A549 treated with AZD9567 at 1 μM for 4 hours (cell line): ENCODE results near the gene MAGEB3. TPM values are rescaled to one million over a fixed set of nuclear protein-coding genes. Genes with fewer than 3 reads are reported as not detected.

ENCODE experiments used
- total RNA-seq: library from RNA; stranded (reverse); fragments of 200-300 nt; extraction: Qiagen RNA extraction; gene quantifications from 5 replicates; pipeline ENCODE4 v1.2.3, GENCODE V29; 2022; ENCODE audit not compliant: insufficient read depth

The MAGEB3 gene
- total RNA-seq: not detected in 5 replicates

GRCh38 chrX:30230395-30230794 is at the start of gene MAGEB3:
Gene MAGEB3, plus strand, starts transcription at chrX:30230657. Its CDS starts 5,268 bp downstream, at chrX:30235925.

GRCh38 chrX:30215357-30215843 is 15.1 kb upstream of the MAGEB3 start, which contains the start of gene MAGEB2:
Gene MAGEB2, plus strand, starts transcription at chrX:30215563. Its CDS starts 3,018 bp downstream, at chrX:30218581.

GRCh38 chrX:30241724-30242415 is 11.4 kb downstream of the MAGEB3 start, which contains the start of gene MAGEB4:
Gene MAGEB4, plus strand, starts transcription at chrX:30242000. Its CDS starts 136 bp downstream, at chrX:30242136.

GRCh38 chrX:30246769-30247489 is 16.5 kb downstream of the MAGEB3 start, which contains the start of gene MAGEB1:
Gene MAGEB1, plus strand, starts transcription at chrX:30247146. Its CDS starts 3,348 bp downstream, at chrX:30250494.

Other genes with a start within 250 kb of the MAGEB3 start
- 1.3 TPM in 1 of 5 replicates, not detected in the others for gene MAGEB2, start 15.1 kb upstream of the MAGEB3 start, total RNA-seq
- gene MAGEB4, start 11.3 kb downstream of the MAGEB3 start, total RNA-seq: not detected in 5 replicates
- gene MAGEB1, start 16.5 kb downstream of the MAGEB3 start, total RNA-seq: not detected in 5 replicates
- 16.3 to 29.6 TPM (median 19.6 TPM) in 5 replicates for gene NR0B1, start 78.7 kb downstream of the MAGEB3 start, total RNA-seq